ENCODE data around the gene HPCAL1.

DNA sequence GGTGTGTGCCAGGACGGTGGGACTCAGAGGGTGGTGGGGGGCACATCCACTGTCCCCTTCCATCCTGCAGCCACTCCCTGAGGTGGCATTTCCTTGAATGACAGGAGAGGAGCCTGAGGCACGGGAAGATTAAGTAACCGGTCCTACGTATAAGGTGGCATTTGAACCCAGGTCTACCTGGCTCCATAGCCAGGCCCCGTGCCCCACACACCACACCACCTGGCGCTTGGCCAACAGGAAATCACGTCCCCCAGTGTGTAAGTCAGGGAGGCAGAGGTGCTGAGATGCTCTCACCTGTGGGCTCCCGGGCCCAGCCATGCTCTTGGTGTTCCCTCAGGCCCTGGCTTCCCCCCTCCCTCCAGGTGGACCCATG lies 53.7 kb downstream of the HPCAL1 start:
- TF ChIP-seq EZH2 (IDR thresholded peaks at IDR 0.05; ENCODE audit: insufficient read depth, poor library complexity, severe bottlenecking) (no peak), EZH2phosphoT487 (IDR thresholded peaks at IDR 0.05; ENCODE audit: insufficient read depth, low read depth) (no peak)
